Left hindlimb (tissue), 1 donor: ENCODE results near the gene MIEN1.

ENCODE experiments used
- DNase-seq: peaks from one replicate; pipeline ENCODE4 v3.0.0-alpha.2; 2018

The MIEN1 gene

GRCh38 chr17:39739885-39740356, 9.6 kb upstream of the MIEN1 start:
- DNase-seq = no peak

- peak; percentile 38 for DNase-seq
Measured at GRCh38 chr17:39738983-39739884, 8.9 kb upstream of the MIEN1 start.

GRCh38 chr17:39738568-39738901, 8.2 kb upstream of the MIEN1 start:
- no peak for DNase-seq

- DNase-seq = peak; percentile 33
Measured at GRCh38 chr17:39737760-39738567, 7.6 kb upstream of the MIEN1 start, which contains the start of gene GRB7. GRB7 (plus strand) TSS chr17:39737938; CDS start chr17:39742302, 4,364 bp downstream.

GRCh38 chr17:39737206-39737759, 7.0 kb upstream of the MIEN1 start:
- DNase-seq = no peak

- peak; percentile 23 for DNase-seq
Measured at GRCh38 chr17:39736319-39737165, 6.2 kb upstream of the MIEN1 start.

- no peak for DNase-seq
Measured at GRCh38 chr17:39735882-39736281, 5.5 kb upstream of the MIEN1 start.

GRCh38 chr17:39732586-39732985, 2.3 kb upstream of the MIEN1 start:
- DNase-seq = no peak

GRCh38 chr17:39729280-39729851, 966 bp downstream of the MIEN1 start:
- no peak for DNase-seq

GRCh38 chr17:39727556-39727955, 2.8 kb downstream of the MIEN1 start:
- peak; percentile 18 for DNase-seq

GRCh38 chr17:39726617-39727016, 3.7 kb downstream of the MIEN1 start:
- peak; percentile 23 for DNase-seq

- DNase-seq = peak; percentile 8
Measured at GRCh38 chr17:39725923-39726322, 4.4 kb downstream of the MIEN1 start.

GRCh38 chr17:39724731-39725130, 5.6 kb downstream of the MIEN1 start:
- peak; percentile 22 for DNase-seq

- peak; percentile 22 for DNase-seq
Measured at GRCh38 chr17:39722965-39723848, 7.1 kb downstream of the MIEN1 start.

- no peak for DNase-seq
Measured at GRCh38 chr17:39722104-39722503, 8.2 kb downstream of the MIEN1 start.

- DNase-seq = peak; percentile 11
Measured at GRCh38 chr17:39719563-39720355, 10.6 kb downstream of the MIEN1 start.

- no peak for DNase-seq
Measured at GRCh38 chr17:39717660-39718059, 12.7 kb downstream of the MIEN1 start.

- no peak for DNase-seq
Measured at GRCh38 chr17:39716879-39717536, 13.3 kb downstream of the MIEN1 start.

- no peak for DNase-seq
Measured at GRCh38 chr17:39716073-39716818, 14.1 kb downstream of the MIEN1 start.
